NCI-H524 (cell line): ENCODE data around the gene TMEM258.

ENCODE experiments used
- DNase-seq, 2 experiments: peaks; one replicate each; lab custom pipeline; 2025; lab: John Stamatoyannopoulos, UW

Gene TMEM258

GRCh38 chr11:61760946-61761345, 31.5 kb downstream of the TMEM258 start:
- DNase-seq: no peak

GRCh38 chr11:61757213-61757862, 35.1 kb downstream of the TMEM258 start:
- no peak for DNase-seq

GRCh38 chr11:61756452-61757212, 35.8 kb downstream of the TMEM258 start:
- DNase-seq: no peak

- DNase-seq: no peak
Measured at GRCh38 chr11:61756147-61756451, 36.3 kb downstream of the TMEM258 start.

GRCh38 chr11:61754534-61755482, 37.6 kb downstream of the TMEM258 start:
- DNase-seq: no peak

- no peak for DNase-seq
Measured at GRCh38 chr11:61753672-61754071, 38.7 kb downstream of the TMEM258 start.

- no peak for DNase-seq
Measured at GRCh38 chr11:61752925-61753521, 39.4 kb downstream of the TMEM258 start.

- DNase-seq: no peak
Measured at GRCh38 chr11:61752117-61752924, 40.1 kb downstream of the TMEM258 start, which contains the start of gene MYRF. Gene MYRF (plus strand): TSS chr11:61752636. CDS start chr11:61752745, 109 bp downstream.

GRCh38 chr11:61751384-61751783, 41.0 kb downstream of the TMEM258 start:
- no peak for DNase-seq

GRCh38 chr11:61750631-61751273, 41.6 kb downstream of the TMEM258 start:
- no peak for DNase-seq

- DNase-seq: no peak
Measured at GRCh38 chr11:61749591-61750217, 42.7 kb downstream of the TMEM258 start.

- no peak for DNase-seq
Measured at GRCh38 chr11:61747967-61748285, 44.5 kb downstream of the TMEM258 start.

- peak in 1 of 2 experiments; percentile 34 for DNase-seq
Measured at GRCh38 chr11:61747192-61747966, 45.0 kb downstream of the TMEM258 start.

GRCh38 chr11:61746442-61747191, 45.8 kb downstream of the TMEM258 start:
- no peak for DNase-seq

- peak; percentile 30 to 67 for DNase-seq
Measured at GRCh38 chr11:61745781-61746441, 46.5 kb downstream of the TMEM258 start.

GRCh38 chr11:61744609-61745156, 47.7 kb downstream of the TMEM258 start:
- DNase-seq: no peak

- DNase-seq: no peak
Measured at GRCh38 chr11:61744181-61744580, 48.2 kb downstream of the TMEM258 start.

- DNase-seq: no peak
Measured at GRCh38 chr11:61743486-61744095, 48.8 kb downstream of the TMEM258 start.
